SK-N-SH treated with all-trans-retinoic acid at 6 μM for 48 hours (cell line): Measurements from ENCODE around the gene KRTAP10-10.

ENCODE experiments used
- ATAC-seq: fragments of 200-7000 bp; cut with Tn5 transposase; 3 replicates; pipeline ENCODE4 v1.9.1; 2020; ENCODE audit warnings: mild to moderate bottlenecking, moderate library complexity
- ARNTL ChIP-seq: fragments of 450-650 bp; formaldehyde crosslinking; IDR thresholded peaks from 2 replicates; pipeline ENCODE4 v1.5.0; 2020; ENCODE audit warnings: low read depth, mild to moderate bottlenecking, moderate library complexity, borderline replicate concordance
- CSDC2 ChIP-seq: fragments of 250-450 bp; sonication (Bioruptor Pico); IDR thresholded peaks from 2 replicates; pipeline ENCODE4 v1.5.0; 2020; ENCODE audit warnings: mild to moderate bottlenecking, moderate library complexity
- ESRRG ChIP-seq: fragments of 250-450 bp; sonication (Bioruptor Pico); IDR thresholded peaks from 2 replicates; pipeline ENCODE4 v1.6.1; 2021; ENCODE audit warnings: mild to moderate bottlenecking
- ISL1 ChIP-seq: fragments of 250-450 bp; sonication (Bioruptor Pico); IDR thresholded peaks from 2 replicates; pipeline ENCODE4 v2.1.2; 2022; ENCODE audit warnings: mild to moderate bottlenecking, moderate library complexity
- OSR1 ChIP-seq: fragments of 250-450 bp; sonication (Bioruptor Pico); IDR thresholded peaks from 2 replicates; pipeline ENCODE4 v1.8.0; 2022; ENCODE audit warnings: moderate library complexity, mild to moderate bottlenecking, inconsistent platforms
- POU6F1 ChIP-seq: fragments of 250-450 bp; sonication (Bioruptor Pico); IDR thresholded peaks from 2 replicates; pipeline ENCODE4 v1.8.0; 2021; ENCODE audit warnings: low read depth, mild to moderate bottlenecking, moderate library complexity, borderline replicate concordance
- PPARA ChIP-seq: fragments of 250-450 bp; sonication (Bioruptor Pico); IDR thresholded peaks from 2 replicates; pipeline ENCODE4 v1.5.0; 2020; ENCODE audit warnings: mild to moderate bottlenecking, borderline replicate concordance
- RARB ChIP-seq: fragments of 250-450 bp; sonication (Bioruptor Pico); IDR thresholded peaks from 2 replicates; pipeline ENCODE4 v1.8.0; 2021; ENCODE audit warnings: mild to moderate bottlenecking, moderate library complexity
- SNAI2 ChIP-seq: fragments of 250-450 bp; sonication (Bioruptor Pico); IDR thresholded peaks from 2 replicates; pipeline ENCODE4 v1.5.0; 2020; ENCODE audit warnings: mild to moderate bottlenecking, moderate library complexity
- TCF4 ChIP-seq: fragments of 250-450 bp; sonication (Bioruptor Pico); IDR thresholded peaks from 2 replicates; pipeline ENCODE4 v1.8.0; 2021; ENCODE audit warnings: mild to moderate bottlenecking, moderate library complexity, borderline replicate concordance
- ZC3H10 ChIP-seq: fragments of 250-450 bp; sonication (Bioruptor Pico); IDR thresholded peaks from 2 replicates; pipeline ENCODE4 v1.5.1; 2021; ENCODE audit warnings: mild to moderate bottlenecking, moderate library complexity
- ZFP30 ChIP-seq: fragments of 450-650 bp; formaldehyde crosslinking; IDR thresholded peaks from 2 replicates; pipeline ENCODE4 v1.5.0; 2022; ENCODE audit warnings: mild to moderate bottlenecking, moderate library complexity
- ZNF565 ChIP-seq: fragments of 450-650 bp; formaldehyde crosslinking; conservative IDR thresholded peaks from 2 replicates; pipeline ENCODE4 v1.5.0; 2020; ENCODE audit warnings: low read depth, mild to moderate bottlenecking, moderate library complexity
- ZNF70 ChIP-seq: fragments of 450-650 bp; formaldehyde crosslinking; IDR thresholded peaks from 2 replicates; pipeline ENCODE4 v1.5.0; 2020; ENCODE audit warnings: mild to moderate bottlenecking, moderate library complexity
- TF ChIP-seq, protein P1 (sequence below): fragments of 250-450 bp; sonication (Bioruptor Pico); IDR thresholded peaks from 2 replicates; pipeline ENCODE4 v1.8.0; 2020; ENCODE audit warnings: mild to moderate bottlenecking, moderate library complexity, borderline replicate concordance
- TF ChIP-seq, protein P2 (sequence below): fragments of 250-450 bp; sonication (Bioruptor Pico); IDR thresholded peaks from 2 replicates; pipeline ENCODE4 v1.5.1; 2020; ENCODE audit warnings: low read depth, mild to moderate bottlenecking, moderate library complexity
- TF ChIP-seq, protein P3 (sequence below): fragments of 250-450 bp; sonication (Bioruptor Pico); IDR thresholded peaks from 2 replicates; pipeline ENCODE4 v1.5.0; 2020; ENCODE audit warnings: mild to moderate bottlenecking, moderate library complexity
- TF ChIP-seq, protein P4 (sequence below): fragments of 250-450 bp; sonication (Bioruptor Pico); IDR thresholded peaks from 2 replicates; pipeline ENCODE4 v1.5.1; 2021; ENCODE audit warnings: mild to moderate bottlenecking, moderate library complexity

Gene KRTAP10-10

GRCh38 chr21:44666401-44667320, 29.5 kb downstream of the KRTAP10-10 start, which contains the start of gene KRTAP12-2 (continued):
- TF ChIP-seq, protein P1, sequence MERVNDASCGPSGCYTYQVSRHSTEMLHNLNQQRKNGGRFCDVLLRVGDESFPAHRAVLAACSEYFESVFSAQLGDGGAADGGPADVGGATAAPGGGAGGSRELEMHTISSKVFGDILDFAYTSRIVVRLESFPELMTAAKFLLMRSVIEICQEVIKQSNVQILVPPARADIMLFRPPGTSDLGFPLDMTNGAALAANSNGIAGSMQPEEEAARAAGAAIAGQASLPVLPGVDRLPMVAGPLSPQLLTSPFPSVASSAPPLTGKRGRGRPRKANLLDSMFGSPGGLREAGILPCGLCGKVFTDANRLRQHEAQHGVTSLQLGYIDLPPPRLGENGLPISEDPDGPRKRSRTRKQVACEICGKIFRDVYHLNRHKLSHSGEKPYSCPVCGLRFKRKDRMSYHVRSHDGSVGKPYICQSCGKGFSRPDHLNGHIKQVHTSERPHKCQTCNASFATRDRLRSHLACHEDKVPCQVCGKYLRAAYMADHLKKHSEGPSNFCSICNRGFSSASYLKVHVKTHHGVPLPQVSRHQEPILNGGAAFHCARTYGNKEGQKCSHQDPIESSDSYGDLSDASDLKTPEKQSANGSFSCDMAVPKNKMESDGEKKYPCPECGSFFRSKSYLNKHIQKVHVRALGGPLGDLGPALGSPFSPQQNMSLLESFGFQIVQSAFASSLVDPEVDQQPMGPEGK (CRISPR knock-in tag), result no peak
- no peak for TF ChIP-seq ZNF70 (CRISPR knock-in tag)
- TF ChIP-seq TCF4 (CRISPR knock-in tag), result no peak
- TF ChIP-seq CSDC2 (CRISPR knock-in tag), result no peak
- TF ChIP-seq ZFP30 (CRISPR knock-in tag), result no peak

DNA sequence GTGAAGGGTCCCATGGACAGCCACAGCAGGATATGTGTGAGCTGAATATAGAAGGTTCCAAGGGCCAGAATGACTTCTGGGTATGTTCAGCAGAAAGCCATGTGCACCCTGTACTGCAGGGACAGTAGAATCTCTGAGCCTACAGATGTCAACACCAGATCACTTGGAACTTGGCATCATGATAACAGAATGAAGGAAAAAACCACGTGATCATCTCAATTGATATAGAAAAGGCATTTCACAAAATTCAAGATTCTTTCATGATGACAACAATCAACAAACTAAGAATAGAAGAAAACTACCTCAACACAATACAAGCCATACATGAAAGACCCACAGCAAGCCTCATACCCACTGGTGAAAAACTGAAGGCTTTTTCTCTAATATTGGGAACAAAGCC, 30.5 kb downstream of the KRTAP10-10 start:
- TF ChIP-seq, protein P2, sequence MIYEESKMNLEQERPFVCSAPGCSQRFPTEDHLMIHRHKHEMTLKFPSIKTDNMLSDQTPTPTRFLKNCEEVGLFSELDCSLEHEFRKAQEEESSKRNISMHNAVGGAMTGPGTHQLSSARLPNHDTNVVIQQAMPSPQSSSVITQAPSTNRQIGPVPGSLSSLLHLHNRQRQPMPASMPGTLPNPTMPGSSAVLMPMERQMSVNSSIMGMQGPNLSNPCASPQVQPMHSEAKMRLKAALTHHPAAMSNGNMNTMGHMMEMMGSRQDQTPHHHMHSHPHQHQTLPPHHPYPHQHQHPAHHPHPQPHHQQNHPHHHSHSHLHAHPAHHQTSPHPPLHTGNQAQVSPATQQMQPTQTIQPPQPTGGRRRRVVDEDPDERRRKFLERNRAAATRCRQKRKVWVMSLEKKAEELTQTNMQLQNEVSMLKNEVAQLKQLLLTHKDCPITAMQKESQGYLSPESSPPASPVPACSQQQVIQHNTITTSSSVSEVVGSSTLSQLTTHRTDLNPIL (CRISPR knock-in tag), result no peak
- TF ChIP-seq ARNTL (CRISPR knock-in tag) (no peak), RARB (no peak), ZNF70 (CRISPR knock-in tag) (no peak), TCF4 (CRISPR knock-in tag) (no peak), ISL1 (CRISPR knock-in tag) (no peak), OSR1 (CRISPR knock-in tag) (no peak), ZC3H10 (CRISPR knock-in tag) (no peak), PPARA (CRISPR knock-in tag) (no peak), ZFP30 (CRISPR knock-in tag) (no peak), SNAI2 (CRISPR knock-in tag) (no peak), POU6F1 (CRISPR knock-in tag) (no peak), ESRRG (CRISPR knock-in tag) (no peak), ZNF565 (CRISPR knock-in tag) (no peak)
- TF ChIP-seq, protein P1 (CRISPR knock-in tag), result no peak
- TF ChIP-seq, protein P3, sequence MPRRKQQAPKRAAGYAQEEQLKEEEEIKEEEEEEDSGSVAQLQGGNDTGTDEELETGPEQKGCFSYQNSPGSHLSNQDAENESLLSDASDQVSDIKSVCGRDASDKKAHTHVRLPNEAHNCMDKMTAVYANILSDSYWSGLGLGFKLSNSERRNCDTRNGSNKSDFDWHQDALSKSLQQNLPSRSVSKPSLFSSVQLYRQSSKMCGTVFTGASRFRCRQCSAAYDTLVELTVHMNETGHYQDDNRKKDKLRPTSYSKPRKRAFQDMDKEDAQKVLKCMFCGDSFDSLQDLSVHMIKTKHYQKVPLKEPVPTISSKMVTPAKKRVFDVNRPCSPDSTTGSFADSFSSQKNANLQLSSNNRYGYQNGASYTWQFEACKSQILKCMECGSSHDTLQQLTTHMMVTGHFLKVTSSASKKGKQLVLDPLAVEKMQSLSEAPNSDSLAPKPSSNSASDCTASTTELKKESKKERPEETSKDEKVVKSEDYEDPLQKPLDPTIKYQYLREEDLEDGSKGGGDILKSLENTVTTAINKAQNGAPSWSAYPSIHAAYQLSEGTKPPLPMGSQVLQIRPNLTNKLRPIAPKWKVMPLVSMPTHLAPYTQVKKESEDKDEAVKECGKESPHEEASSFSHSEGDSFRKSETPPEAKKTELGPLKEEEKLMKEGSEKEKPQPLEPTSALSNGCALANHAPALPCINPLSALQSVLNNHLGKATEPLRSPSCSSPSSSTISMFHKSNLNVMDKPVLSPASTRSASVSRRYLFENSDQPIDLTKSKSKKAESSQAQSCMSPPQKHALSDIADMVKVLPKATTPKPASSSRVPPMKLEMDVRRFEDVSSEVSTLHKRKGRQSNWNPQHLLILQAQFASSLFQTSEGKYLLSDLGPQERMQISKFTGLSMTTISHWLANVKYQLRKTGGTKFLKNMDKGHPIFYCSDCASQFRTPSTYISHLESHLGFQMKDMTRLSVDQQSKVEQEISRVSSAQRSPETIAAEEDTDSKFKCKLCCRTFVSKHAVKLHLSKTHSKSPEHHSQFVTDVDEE (CRISPR knock-in tag), result no peak
- TF ChIP-seq, protein P4, sequence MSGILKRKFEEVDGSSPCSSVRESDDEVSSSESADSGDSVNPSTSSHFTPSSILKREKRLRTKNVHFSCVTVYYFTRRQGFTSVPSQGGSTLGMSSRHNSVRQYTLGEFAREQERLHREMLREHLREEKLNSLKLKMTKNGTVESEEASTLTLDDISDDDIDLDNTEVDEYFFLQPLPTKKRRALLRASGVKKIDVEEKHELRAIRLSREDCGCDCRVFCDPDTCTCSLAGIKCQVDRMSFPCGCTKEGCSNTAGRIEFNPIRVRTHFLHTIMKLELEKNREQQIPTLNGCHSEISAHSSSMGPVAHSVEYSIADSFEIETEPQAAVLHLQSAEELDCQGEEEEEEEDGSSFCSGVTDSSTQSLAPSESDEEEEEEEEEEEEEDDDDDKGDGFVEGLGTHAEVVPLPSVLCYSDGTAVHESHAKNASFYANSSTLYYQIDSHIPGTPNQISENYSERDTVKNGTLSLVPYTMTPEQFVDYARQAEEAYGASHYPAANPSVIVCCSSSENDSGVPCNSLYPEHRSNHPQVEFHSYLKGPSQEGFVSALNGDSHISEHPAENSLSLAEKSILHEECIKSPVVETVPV (CRISPR knock-in tag), result no peak
- ATAC-seq, result no peak
